RWPE2 (cell line): Measurements from ENCODE around the gene AHDC1.
"Not testable (repeated sequence)": the region's sequence is repeated elsewhere in the genome, so short reads cannot be mapped to it uniquely, and the experiment has no call there.

Experiments
- ATAC-seq: fragments of 200-7000 bp; cut with Tn5 transposase; 3 replicates; pipeline ENCODE4 v1.9.1; 2021; ENCODE audit warnings: low read depth
- DNase-seq: peaks from one replicate; pipeline ENCODE4 v3.0.0-alpha.2; 2020; ENCODE audit warnings: low spot score
- H3K27ac ChIP-seq: fragments of 450-650 bp; 2 replicates; pipeline ENCODE4 v1.5.1; 2017; ENCODE audit warnings: mild to moderate bottlenecking; ENCODE audit not compliant: poor library complexity, severe bottlenecking
- H3K27me3 ChIP-seq: fragments of 250-450 bp; sonication (Bioruptor Pico); 2 replicates; pipeline ENCODE4 v1.5.1; 2021; ENCODE audit warnings: mild to moderate bottlenecking, moderate library complexity; ENCODE audit not compliant: insufficient read depth, poor library complexity, severe bottlenecking
- H3K36me3 ChIP-seq: fragments of 250-450 bp; sonication (Bioruptor Pico); 2 replicates; pipeline ENCODE4 v1.5.1; 2020; ENCODE audit warnings: low read depth, mild to moderate bottlenecking, moderate library complexity
- H3K4me1 ChIP-seq: fragments of 250-450 bp; sonication (Bioruptor Pico); 2 replicates; pipeline ENCODE4 v1.5.1; 2021; ENCODE audit warnings: mild to moderate bottlenecking, moderate library complexity; ENCODE audit not compliant: insufficient read depth, poor library complexity, severe bottlenecking
- H3K4me3 ChIP-seq: fragments of 250-450 bp; sonication (Bioruptor Pico); 2 replicates; pipeline ENCODE4 v1.5.1; 2021; ENCODE audit warnings: mild to moderate bottlenecking, moderate library complexity; ENCODE audit not compliant: severe bottlenecking
- H3K9me3 ChIP-seq: fragments of 250-450 bp; sonication (Bioruptor Pico); 2 replicates; pipeline ENCODE4 v1.5.1; 2021; ENCODE audit warnings: mild to moderate bottlenecking, moderate library complexity; ENCODE audit not compliant: severe bottlenecking
- TF ChIP-seq, protein P1 (sequence below): fragments of 450-650 bp; IDR thresholded peaks from one replicate; pipeline ENCODE4 v1.5.1; 2017; ENCODE audit warnings: mild to moderate bottlenecking, moderate library complexity; ENCODE audit not compliant: poor library complexity, severe bottlenecking

Gene AHDC1

DNA sequence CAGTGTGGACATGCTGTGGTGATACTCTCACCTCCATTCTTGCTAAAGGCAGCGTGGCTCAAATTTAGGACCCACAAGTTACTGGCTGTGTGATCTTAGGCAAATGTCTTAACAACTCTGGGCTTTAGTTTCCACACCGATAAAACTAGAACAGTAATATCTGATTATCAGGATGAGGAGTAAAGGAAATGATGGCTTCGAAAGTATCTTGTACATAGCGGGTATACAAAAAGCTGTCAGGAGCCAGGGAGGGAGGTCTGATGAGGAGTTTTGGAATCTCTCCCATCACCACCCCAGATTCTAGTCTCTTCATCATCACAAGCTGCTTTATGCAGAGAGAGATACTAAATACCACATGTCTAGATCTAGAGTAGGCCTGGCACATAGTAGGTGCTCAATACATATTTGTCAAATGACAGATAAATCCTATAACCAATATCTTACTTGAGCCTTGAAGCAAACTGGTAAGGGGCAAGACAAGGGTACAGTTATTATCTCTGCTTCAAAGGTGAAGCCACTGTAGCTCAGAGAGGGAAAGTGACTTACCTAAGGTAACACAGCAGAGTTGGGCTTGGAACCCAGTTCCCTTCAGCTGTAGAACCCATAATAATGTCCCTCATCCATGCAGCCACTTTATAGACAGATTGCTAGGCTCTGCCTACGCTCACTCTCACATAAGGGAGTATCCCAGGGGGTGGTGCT, 40.6 kb upstream of the AHDC1 start:
- Histone ChIP-seq H3K9me3 (no peaks in the 10 kb centered on the region), H3K27me3 (no peaks in the 10 kb centered on the region), H3K4me3 (no peak overlapping the region), H3K27ac (no peak overlapping the region), H3K4me1 (no peaks in the 10 kb centered on the region), H3K36me3 (no peaks in the 10 kb centered on the region)
- ATAC-seq (no peak), DNase-seq (no peak)
- TF ChIP-seq, protein P1, sequence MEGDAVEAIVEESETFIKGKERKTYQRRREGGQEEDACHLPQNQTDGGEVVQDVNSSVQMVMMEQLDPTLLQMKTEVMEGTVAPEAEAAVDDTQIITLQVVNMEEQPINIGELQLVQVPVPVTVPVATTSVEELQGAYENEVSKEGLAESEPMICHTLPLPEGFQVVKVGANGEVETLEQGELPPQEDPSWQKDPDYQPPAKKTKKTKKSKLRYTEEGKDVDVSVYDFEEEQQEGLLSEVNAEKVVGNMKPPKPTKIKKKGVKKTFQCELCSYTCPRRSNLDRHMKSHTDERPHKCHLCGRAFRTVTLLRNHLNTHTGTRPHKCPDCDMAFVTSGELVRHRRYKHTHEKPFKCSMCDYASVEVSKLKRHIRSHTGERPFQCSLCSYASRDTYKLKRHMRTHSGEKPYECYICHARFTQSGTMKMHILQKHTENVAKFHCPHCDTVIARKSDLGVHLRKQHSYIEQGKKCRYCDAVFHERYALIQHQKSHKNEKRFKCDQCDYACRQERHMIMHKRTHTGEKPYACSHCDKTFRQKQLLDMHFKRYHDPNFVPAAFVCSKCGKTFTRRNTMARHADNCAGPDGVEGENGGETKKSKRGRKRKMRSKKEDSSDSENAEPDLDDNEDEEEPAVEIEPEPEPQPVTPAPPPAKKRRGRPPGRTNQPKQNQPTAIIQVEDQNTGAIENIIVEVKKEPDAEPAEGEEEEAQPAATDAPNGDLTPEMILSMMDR, result no peak

DNA sequence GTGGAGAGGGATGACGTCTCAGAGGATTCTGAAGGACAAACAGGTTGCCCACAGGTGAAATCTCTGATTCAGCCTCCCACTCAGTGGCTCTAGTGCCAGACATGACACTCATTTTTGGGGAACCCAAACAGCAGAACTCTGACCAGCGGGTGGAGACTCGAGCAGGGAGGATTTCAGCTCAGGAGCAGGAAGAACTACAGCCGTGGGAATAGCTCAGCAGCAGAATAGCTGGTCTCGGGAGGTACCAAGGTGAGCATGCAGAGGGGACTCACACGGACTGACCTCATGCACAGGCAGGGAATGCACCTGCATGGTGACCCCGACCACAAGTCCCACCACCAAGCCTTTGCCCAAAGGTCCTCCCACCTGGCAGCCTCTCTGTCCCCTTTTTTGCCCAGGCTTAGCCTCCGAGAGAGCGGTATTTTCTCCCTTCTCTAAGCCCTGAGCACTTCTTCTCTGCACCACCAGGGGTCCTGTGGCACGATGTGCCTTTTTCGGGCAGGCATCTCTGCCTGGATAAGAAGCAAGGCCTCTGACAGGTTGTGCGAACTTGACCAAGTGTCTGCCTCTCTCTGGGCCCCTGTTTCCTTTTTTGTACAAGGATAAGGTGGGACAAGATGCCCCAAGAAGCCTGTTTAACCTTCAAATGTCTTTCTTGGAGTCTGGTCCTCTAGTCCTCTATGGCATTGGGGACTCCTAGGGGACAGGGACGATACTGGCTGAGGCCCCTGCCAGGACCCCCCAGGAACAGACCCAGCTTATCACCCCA, 39.8 kb upstream of the AHDC1 start:
- H3K4me1 ChIP-seq, result no peaks in the 10 kb centered on the region
- no peak overlapping the region for H3K27ac ChIP-seq
- ATAC-seq (peak; percentile 78), DNase-seq (no peak)
- H3K27me3 ChIP-seq, result no peaks in the 10 kb centered on the region
- H3K9me3 ChIP-seq, result no peaks in the 10 kb centered on the region
- no peak overlapping the region for H3K4me3 ChIP-seq
- no peaks in the 10 kb centered on the region for H3K36me3 ChIP-seq
- TF ChIP-seq, protein P1, result peak; percentile 70

DNA sequence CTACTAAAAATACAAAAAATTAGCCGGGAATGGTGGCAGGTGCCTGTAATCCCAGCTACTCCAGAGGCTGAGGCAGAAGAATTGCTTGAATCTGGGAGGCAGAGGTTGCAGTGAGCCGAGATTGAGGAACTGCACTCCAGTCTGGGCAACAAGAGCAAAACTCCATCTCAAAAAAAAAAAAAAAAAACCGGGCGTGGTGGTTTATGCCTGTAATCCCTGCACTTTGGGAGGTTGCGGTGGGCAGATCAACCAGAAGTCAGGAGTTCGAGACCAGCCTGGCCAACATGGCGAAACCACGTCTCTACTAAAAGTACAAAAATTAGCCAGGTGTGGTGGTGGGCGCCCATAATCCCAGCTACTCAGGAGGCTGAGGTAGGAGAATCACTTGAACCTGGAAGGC, 36.6 kb upstream of the AHDC1 start:
- H3K4me1 ChIP-seq, H3K36me3 ChIP-seq, H3K27ac ChIP-seq: not testable (repeated sequence)

DNA sequence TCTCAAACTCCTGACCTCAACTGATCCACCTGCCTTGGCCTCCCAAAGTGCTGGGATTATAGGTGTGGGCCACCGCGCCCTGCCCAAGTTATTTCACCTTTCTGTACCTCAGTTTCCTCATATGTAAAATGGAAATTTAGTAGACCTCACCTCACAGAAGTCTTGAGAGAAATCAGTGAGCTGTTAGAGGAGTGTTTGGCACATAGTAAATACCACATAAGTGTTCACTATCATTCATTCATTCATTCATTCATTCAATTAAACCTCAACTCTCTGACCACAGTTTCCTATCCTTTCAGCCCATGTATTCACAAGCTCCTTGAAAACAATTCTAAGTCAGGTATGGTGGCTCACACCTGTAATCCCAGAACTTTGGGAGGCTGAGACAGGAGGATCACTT, 34.9 kb upstream of the AHDC1 start:
- DNase-seq, result no peak
- Histone ChIP-seq H3K27ac (no peak overlapping the region), H3K9me3 (no peaks in the 10 kb centered on the region), H3K36me3 (no peaks in the 10 kb centered on the region), H3K27me3 (peaks cover 8% of the 10 kb centered on the region), H3K4me1 (no peaks in the 10 kb centered on the region), H3K4me3 (no peak overlapping the region)
- ATAC-seq, result no peak
- TF ChIP-seq, protein P1, result no peak

More for the DNA sequence above, 36.6 kb upstream of the AHDC1 start:
- H3K4me3 ChIP-seq, H3K9me3 ChIP-seq, DNase-seq, H3K27me3 ChIP-seq, ATAC-seq: not testable (repeated sequence)

DNA sequence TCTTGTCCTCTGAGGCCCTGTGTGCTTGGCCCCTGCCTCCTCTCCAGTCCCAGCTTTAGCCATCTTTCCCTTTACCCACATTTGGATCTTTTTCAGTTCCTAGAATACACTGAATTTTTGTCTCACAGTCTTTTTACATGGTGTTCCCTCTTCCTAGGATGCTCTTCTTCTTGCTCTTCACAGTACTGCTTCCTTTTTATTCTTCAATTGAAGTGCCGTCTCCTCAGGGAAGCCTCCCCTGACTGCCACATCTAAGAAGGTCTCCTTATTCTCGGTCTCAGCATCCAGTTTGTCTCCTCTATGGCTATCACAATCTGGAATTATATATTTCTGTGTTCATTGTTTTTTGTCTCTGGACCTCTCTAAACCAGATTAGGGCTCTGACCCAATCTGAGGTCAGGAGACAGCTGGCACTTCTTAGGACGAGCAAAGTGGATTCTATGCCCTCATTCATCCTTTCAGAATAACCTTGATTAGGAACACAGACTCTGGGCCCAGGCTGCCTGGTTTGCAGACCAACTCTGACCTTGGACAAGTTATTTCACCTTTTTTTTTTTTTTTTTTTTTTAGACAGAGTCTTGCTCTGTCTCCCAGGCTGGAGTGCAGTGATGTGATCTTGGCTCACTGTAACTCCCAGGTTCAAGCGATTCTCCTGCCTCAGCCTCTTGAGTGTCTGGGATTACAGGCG, 34.2 kb upstream of the AHDC1 start:
- no peaks in the 10 kb centered on the region for H3K9me3 ChIP-seq

More for the DNA sequence above, 34.2 kb upstream of the AHDC1 start:
- Histone ChIP-seq H3K27me3 (peaks cover 8% of the 10 kb centered on the region), H3K27ac (no peak overlapping the region), H3K4me1 (no peaks in the 10 kb centered on the region), H3K36me3 (no peaks in the 10 kb centered on the region), H3K4me3 (no peak overlapping the region)
- DNase-seq (no peak), ATAC-seq (no peak)
- TF ChIP-seq, protein P1, result no peak
